Stomach (tissue), 9 donors: Measurements from ENCODE around the gene MUC6. TPM values are rescaled to one million over a fixed set of nuclear protein-coding genes. Genes with fewer than 3 reads are reported as not detected.

ENCODE experiments used
- DNase-seq, 2 donors: peaks; one replicate each; pipeline versions ENCODE4 v3.0.0 to v3.0.0-alpha.2; 2013 to 2019
- H3K27ac ChIP-seq, 5 donors: fragments of 200-600 bp in 4 of 5; sonication (generic) in 4 of 5; one replicate each; pipeline ENCODE4 v1.5.1; 2013 to 2019; ENCODE audit warnings: mild to moderate bottlenecking in 1 of 5, moderate library complexity in 1 of 5
- H3K27me3 ChIP-seq, 3 donors: fragments of 200-600 bp; sonication (generic); one replicate each; pipeline ENCODE4 v1.5.1; 2017 to 2019; ENCODE audit warnings: mixed run types in 1 of 3
- H3K36me3 ChIP-seq, 4 donors: fragments of 200-600 bp; sonication (generic); 1 replicate in 3 of 4; 2 replicates in 1 of 4; pipeline ENCODE4 v1.5.1; 2016 to 2019
- H3K4me1 ChIP-seq, 4 donors: fragments of 200-600 bp; sonication (generic); one replicate each; pipeline ENCODE4 v1.5.1; 2016 to 2019
- H3K4me3 ChIP-seq, 4 donors: fragments of 200-600 bp; sonication (generic) in 3 of 4; one replicate each; pipeline ENCODE4 v1.5.1; 2016 to 2019; ENCODE audit warnings: mild to moderate bottlenecking in 1 of 4
- H3K9me3 ChIP-seq, 4 donors: fragments of 200-600 bp; sonication (generic); one replicate each; pipeline ENCODE4 v1.5.1; 2016 to 2019
- CTCF ChIP-seq, 7 experiments: fragments of 450-650 bp in 4 of 7; fragments of 200-600 bp in 3 of 7; sonication (generic) in 3 of 7; IDR thresholded peaks; one replicate each; pipeline ENCODE4 v1.5.1; 2016 to 2019; ENCODE audit warnings: antibody characterized with exemption in 7 of 7, control low read depth in 2 of 7, mild to moderate bottlenecking in 1 of 7
- EP300 ChIP-seq: sonication (generic); formaldehyde crosslinking; IDR thresholded peaks from one replicate; pipeline ENCODE4 v1.6.1; 2017; ENCODE audit warnings: antibody characterized with exemption
- POLR2A ChIP-seq, 4 donors: fragments of 450-650 bp; IDR thresholded peaks; one replicate each; pipeline ENCODE4 v1.6.1; 2016; ENCODE audit warnings: antibody characterized with exemption in 4 of 4, control low read depth in 2 of 4, mild to moderate bottlenecking in 1 of 4, moderate library complexity in 1 of 4
- POLR2AphosphoS5 ChIP-seq, 3 donors: sonication (generic); formaldehyde crosslinking; IDR thresholded peaks; one replicate each; pipeline ENCODE4 v1.6.1; 2016; ENCODE audit warnings: antibody characterized with exemption in 3 of 3
- WGBS, 5 donors: extraction: QIAGEN DNeasy Blood & Tissue Kit in 3 of 5; methylation state at CpG; one replicate each; pipeline versions ENCODE4 v1.1.5 to v1.1.7; 2013 to 2018; 5-methylcytosine and 5-hydroxymethylcytosine counted together
- intact Hi-C: fragments of 100-400 bp; cut with DNase I; formaldehyde crosslinking; loops from one replicate; pipeline ENCODE4 v1.15.1; 2023; ENCODE audit warnings: low total_unique reads
- polyA plus RNA-seq, 3 donors: library from polyadenylated mRNA; stranded (reverse); fragments of 200-250 nt; gene quantifications; one replicate each; pipeline ENCODE4 v1.2.3, GENCODE V29; 2013
- total RNA-seq, 5 donors: library from RNA; depleted of rRNA; stranded (reverse); fragments of >200 nt; gene quantifications; one replicate each; pipeline versions ENCODE4 v1.1.0 to v1.2.3, GENCODE V29; 2014 to 2016
- donor health status: healthy with polysubstance abuse.
- donor health status: Bipolar disorder and iron deficiency.
- donor health status: healthy.

MUC6 gene
- total and polyA plus RNA-seq, 8 donors, result 0.29 to 215 (median 108) TPM

GRCh38 chr11:1050581-1051355, 14.2 kb upstream of the MUC6 start:
- WGBS, 5 donors, result 22 to 43% (median 31%) methylated on average over 32 to 39 of the region's 39 CpGs
- Histone ChIP-seq H3K27ac (no peak overlapping the region), H3K4me1 (peaks cover 3 to 44% (median 30%) of the 10 kb centered on the region in 4 donors), H3K4me3 (no peak overlapping the region), H3K9me3 (no peaks in the 10 kb centered on the region), H3K36me3 (no peaks in the 10 kb centered on the region), H3K27me3 (peaks cover 0 to 86% (median 8%) of the 10 kb centered on the region in 3 donors)
- TF ChIP-seq CTCF (IDR thresholded peaks at IDR 0.05) (peak in 5 of 7 experiments; percentile 78 to 92 (median 87)), POLR2AphosphoS5 (IDR thresholded peaks at IDR 0.05) (peak in 1 of 3 donors; percentile 81), EP300 (no peak)
- intact Hi-C loops, result loop anchor here (5.0 kb wide), 1 partner anchor 203 kb away; no protein-coding TSS in a partner anchor
- peak; percentile 87 to 93 for DNase-seq

- 63 to 72% (median 68%) methylated on average over 13 to 18 of the region's 18 CpGs for WGBS, 5 donors
- Histone ChIP-seq H3K27me3 (peaks cover 0 to 78% (median 8%) of the 10 kb centered on the region in 3 donors), H3K4me1 (peaks cover 3 to 42% (median 30%) of the 10 kb centered on the region in 4 donors), H3K9me3 (no peaks in the 10 kb centered on the region), H3K36me3 (no peaks in the 10 kb centered on the region), H3K27ac (peak overlapping the region in 1 of 5 donors; percentile 6), H3K4me3 (no peak overlapping the region)
- no peak for DNase-seq
- intact Hi-C loops, result loop anchor here (5.0 kb wide), 1 partner anchor 203 kb away; no protein-coding TSS in a partner anchor
- no peak for TF ChIP-seq CTCF (IDR thresholded peaks at IDR 0.05)
- TF ChIP-seq POLR2A (IDR thresholded peaks at IDR 0.05), result no peak
- no peak for TF ChIP-seq POLR2AphosphoS5 (IDR thresholded peaks at IDR 0.05)
- no peak for TF ChIP-seq EP300
These were observed 13.5 kb upstream of the MUC6 start for GRCh38 chr11:1049911-1050580.

GRCh38 chr11:1049431-1049891, 12.9 kb upstream of the MUC6 start:
- H3K36me3 ChIP-seq, result no peaks in the 10 kb centered on the region
- H3K4me1 ChIP-seq, result peaks cover 3 to 37% (median 28%) of the 10 kb centered on the region in 4 donors
- peaks cover 0 to 72% (median 7%) of the 10 kb centered on the region in 3 donors for H3K27me3 ChIP-seq
- intact Hi-C loops, result no loop called here
- H3K9me3 ChIP-seq, result no peaks in the 10 kb centered on the region
- peak in 1 of 2 donors; percentile 71 for DNase-seq
- 28 to 65% (median 42%) methylated on average over 10 to 13 of the region's 13 CpGs for WGBS, 5 donors
- no peak for TF ChIP-seq POLR2A (IDR thresholded peaks at IDR 0.05)
- peak in 1 of 3 donors; percentile 31 for TF ChIP-seq POLR2AphosphoS5 (IDR thresholded peaks at IDR 0.05)
- peak overlapping the region in 1 of 5 donors; percentile 20 for H3K27ac ChIP-seq
- no peak overlapping the region for H3K4me3 ChIP-seq

GRCh38 chr11:1049071-1049405, 12.5 kb upstream of the MUC6 start:
- Histone ChIP-seq H3K27ac (peak overlapping the region in 1 of 5 donors; percentile 20), H3K27me3 (peaks cover 0 to 68% (median 3%) of the 10 kb centered on the region in 3 donors), H3K9me3 (no peaks in the 10 kb centered on the region), H3K4me1 (peaks cover 3 to 33% (median 23%) of the 10 kb centered on the region in 4 donors), H3K36me3 (no peaks in the 10 kb centered on the region), H3K4me3 (no peak overlapping the region)
- DNase-seq, result no peak
- intact Hi-C loops, result no loop called here
- TF ChIP-seq POLR2A (IDR thresholded peaks at IDR 0.05) (no peak), POLR2AphosphoS5 (IDR thresholded peaks at IDR 0.05) (no peak), EP300 (no peak), CTCF (IDR thresholded peaks at IDR 0.05) (no peak)
- 76 to 85% (median 80%) methylated on average over 6 of the region's 6 CpGs for WGBS, 5 donors
